HG03060 (cell line): ENCODE data around the gene USP36.

Source experiments
- ATAC-seq: cut with Tn5 transposase; IDR thresholded peaks from one replicate; pipeline ENCODE4 v1.9.1; 2021; ENCODE audit warnings: low read depth, moderate number of reproducible peaks; ENCODE audit not compliant: unreplicated experiment

Gene USP36

DNA sequence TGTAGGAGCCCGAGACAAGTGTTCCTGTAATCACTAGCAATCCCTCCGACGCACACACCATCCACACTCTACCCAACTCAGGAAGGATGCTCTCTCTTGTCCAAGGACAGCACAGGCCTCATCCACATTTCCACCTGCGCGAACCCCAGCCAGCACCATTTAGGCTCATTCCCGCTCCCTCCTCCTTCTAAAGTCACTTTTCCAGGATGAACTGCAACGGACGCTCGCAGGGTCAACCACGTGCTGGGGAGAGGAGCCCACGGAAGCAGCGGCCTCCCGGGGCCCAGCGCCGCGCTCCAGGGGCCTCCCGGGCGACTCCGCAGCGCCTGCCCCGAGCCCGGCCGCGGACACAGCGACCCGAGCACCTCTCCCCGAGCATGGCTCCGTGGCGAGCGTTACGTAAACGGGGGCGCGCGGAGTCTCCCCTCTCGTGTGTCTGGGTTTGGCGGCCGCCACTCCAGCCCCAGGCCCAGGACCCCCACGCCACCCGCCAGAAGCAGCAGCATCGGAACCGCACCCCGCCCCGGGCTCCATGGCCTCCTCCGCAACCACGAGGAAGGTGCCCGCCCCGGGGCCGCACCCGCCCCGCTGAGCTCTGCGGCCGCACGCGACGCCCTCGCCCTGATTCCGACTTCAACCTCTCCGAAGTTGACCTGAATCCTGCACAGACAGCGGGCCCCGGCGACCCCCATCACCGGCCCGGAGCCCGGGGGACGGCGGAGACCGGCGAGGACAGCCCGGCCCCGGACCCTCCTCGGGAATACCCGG is 668 bp downstream of the USP36 start:
- no peak for ATAC-seq

DNA sequence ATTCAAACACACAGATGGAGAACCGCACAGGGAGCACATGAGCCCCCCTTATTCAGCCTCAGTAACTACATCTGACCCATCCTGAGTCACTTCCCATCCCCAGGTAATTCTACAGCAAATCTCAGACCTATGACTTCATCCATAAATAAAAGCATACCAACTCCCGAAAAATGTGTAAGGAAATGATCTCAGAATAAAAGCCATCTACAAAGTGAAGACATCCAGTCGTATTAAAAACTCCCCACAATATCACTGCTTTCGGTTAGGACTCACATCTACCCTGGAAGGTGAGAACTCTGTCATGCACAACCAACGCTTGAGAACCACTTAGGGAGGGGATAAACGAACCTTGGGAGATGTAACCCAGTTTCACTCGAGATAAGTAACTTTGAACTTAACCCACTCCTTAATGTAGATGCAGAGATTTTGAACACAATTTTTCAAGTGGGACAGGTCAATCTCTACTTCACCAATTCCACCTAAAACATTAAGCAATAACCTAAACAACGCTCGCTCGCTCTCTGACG is 1.3 kb downstream of the USP36 start:
- no peak for ATAC-seq

DNA sequence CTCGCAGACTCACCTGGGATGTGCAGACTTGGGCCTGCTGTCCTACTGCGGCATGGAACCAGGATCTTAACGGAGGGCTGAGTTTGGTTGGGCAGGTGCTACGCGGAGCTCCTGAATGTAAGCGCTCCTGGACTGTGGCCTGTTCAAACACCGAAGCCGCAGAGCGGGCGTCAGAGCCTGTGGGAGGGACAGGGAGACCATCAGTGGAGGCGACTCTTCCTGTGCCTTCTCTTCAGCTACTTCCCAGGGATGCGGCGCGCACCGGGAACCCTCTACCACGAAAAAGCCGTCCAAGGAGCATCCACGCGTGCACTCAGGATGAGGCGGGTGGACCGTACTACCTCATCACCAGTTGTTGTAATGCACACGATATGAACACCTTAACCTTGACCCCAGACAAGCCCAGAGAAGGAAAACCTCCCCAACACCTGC is 2.0 kb downstream of the USP36 start:
- no peak for ATAC-seq

DNA sequence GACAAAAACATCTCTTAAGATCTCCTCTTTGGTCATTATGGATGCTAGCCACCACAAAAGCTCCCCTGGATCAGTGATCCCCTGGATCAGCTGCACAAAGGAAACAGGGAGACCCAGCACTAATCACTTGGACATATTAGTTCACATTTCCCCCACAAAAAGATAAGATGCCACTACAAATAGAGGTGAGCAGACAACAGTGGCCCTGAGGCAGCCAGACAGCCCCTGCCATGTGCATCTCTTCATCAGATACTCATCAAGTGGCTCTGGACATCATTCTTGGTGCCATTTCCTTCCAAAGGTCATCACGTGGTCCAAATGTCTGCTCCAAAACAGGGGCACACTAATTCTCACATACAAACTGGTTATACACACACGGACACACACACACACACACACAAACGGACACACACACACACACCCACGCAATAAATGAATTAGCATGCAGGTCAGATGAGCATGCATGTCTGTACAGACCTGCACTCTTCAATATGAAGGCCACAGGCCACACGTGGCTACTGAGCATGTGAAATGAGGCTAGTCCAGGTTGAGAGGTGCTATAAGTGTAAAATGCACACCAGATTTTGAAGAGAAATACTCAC is 4.1 kb downstream of the USP36 start:
- no peak for ATAC-seq

DNA sequence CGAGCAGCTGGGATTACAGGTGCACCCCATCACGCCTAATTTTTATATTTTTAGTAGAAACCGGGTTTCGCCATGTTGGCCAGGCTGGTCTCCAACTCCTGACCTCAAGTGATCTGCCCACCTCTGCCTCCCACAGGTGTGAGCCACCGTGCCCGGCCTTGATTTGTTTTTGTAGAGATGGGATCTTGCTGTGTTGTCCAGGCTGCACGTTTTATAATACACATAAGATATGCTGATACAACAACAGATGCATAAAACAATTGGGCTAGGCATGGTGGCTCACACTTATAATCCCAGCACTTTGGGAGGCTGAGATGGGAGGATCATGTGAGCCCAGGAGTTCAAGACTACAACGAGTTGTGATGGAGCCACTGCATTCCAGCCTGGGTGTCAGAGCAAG is 6.0 kb downstream of the USP36 start:
- no peak for ATAC-seq

DNA sequence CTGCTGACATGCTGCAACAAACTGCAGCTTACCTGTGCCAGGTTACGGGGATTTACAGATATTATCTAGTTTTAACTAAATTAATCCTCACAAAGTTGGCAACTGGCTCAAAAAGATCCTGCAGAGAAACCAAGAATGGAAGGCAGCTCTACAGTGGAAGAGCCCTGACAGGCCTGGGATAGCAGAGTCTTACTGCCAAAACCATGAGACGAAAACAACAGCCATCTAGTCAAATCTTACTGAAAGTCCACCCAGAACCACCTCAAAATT is 8.1 kb downstream of the USP36 start:
- no peak for ATAC-seq

DNA sequence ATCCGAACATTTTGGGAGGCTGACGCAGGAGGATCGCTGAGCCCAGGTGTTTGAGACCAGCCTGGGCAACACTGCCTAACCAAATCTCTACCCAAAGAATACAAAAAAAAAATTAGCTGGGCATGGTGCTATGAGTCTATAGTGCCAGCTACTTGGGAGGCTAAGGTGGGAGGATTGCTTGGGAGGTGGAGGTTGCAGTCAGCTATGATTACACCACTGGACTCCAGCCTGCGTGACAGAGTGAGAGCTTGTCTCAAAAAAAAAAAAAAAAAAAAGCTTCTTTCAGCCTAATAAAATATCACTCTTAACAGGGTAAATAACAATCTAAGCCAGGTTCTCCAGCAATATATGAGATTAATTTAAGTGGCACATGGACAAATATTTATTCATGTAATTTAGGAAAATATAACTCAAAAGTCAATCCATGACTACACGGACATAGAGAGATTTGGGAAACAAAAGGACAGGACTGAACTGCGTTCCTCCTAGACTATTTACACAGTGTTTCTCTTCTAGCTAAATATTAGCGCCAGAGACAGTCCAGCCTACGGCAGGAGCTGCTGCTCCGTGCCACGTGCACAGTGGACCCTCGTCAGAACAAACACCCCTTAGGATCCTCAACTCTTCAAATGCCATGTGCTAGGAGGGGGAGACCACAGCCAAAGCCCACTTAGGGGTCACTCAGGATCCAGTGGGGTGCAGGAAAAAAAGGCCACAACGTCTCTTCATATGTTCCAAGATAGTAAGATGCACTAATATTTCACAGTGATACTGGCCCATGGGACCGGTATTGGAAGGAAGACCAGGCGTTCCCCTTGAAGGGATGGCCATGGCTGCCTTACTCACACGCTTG is 8.7 kb downstream of the USP36 start:
- no peak for ATAC-seq

DNA sequence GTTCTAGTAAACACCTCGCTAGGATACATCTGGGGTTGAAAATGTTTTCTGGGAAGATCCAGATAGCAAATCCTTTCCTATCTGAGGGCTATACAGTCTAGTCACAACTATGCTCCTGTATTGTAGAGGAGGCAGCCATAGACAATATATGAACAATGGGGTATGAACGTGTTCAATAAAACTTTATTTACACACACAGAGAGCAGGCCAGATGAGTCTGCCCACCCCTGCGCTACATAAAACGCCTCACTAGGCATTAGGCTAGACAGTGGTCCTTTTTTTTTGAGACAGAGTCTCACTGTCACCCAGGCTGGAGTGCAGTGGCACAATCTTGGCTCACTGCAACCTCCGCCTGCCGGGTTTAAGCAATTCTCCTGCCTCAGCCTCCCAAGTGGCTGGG is 11.1 kb downstream of the USP36 start:
- no peak for ATAC-seq

DNA sequence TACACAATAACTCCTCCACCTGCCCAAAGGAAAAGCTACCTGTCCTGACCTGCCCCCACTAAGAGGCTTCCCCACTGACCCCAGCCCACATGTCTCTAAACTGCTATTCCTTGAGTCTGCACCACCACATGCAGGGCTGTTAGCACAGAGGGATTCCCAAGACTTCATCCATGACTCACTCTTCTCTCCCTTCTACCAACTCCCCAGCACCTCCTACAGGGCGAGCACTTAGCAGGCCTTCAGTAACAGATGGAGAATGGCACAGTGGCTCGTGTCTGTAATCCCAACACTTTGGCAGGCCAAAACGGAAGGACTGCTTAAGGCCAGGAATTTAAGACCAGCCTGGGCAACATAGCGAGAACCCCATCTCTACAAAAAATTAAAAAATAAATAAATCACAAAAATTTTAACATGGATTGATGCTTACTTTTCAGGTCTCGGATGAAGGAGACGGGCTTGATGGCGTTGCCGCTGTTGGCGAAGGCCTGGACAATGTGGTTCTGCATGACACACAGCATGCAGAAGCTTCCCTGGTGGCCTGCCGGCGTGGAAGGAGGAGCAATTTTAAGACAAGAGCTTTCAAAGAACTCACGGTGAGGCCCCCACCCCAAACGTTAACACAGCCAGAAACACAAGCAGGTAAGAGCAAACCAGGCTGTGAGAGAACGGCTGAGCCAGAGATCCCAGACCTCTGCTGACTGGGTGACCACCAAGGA is 12.0 kb downstream of the USP36 start:
- no peak for ATAC-seq

DNA sequence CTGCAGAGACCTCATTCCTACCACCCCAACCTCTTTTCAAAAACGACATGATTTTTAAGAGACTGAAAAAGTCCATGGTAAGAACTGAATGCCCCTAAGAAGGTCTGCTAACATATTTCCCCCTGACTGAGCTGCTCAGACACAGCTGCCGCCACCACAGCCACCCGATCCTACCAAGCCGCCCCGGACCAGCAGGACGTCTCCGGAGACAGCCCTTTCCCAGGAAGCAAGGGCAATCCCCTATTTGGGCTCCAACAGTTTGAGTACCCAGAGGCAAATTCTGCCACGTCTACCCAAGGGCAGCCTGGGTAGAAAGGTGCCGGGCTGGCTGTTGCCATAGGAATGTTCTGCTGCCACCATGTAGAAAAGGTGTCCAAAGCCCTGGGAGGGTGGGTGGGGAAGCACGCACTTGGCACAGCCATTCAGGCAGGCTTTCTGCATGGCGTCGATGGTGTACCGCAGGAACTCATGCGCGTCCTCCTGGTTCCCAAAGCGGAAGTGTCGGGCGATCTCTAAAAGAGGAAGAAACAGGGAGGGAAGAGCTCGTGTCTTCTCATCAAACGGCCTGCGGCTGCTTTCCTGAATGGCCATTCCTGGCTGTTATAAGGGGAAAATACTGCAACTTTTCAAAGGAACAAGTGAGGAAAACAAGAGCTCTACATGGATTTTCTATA is 13.6 kb downstream of the USP36 start:
- no peak for ATAC-seq

DNA sequence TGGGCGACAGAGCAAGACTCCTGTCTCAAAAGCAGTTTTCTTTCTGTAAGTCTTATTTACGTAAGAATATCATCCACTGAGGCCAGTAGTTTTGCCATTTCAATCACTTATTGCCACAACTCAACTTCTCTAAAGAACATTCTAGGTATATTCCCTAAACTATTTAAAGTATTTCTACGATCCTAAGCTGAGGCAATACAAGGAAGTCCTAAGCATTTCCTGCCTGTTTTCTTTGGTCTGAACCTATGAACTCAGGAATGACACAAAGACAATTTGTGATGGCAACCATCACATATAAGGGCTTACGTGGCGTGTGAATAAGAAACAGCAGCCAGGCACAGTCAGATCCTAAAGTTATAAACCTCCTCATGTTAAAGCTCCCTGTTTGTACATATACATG is 14.2 kb downstream of the USP36 start:
- ATAC-seq, result no peak

DNA sequence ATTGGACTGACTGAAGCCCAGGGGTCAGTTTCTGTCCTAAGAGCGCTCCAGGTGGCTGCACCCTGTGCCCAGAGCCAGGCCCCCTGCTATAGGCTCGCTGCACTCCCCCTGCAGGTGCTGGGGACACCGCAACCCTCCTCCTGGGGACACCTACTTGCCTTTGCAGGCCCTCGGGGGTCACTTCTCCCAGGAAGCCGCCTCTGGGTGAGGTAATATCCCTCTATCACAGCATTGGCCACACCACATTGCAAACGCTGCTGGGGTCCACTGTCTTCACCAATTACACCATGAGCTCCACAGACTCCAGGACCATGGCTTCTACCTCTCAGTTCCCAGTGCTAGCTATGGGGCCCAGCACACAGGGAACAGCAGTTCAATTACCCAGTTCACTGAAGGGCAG is 14.9 kb downstream of the USP36 start:
- no peak for ATAC-seq

DNA sequence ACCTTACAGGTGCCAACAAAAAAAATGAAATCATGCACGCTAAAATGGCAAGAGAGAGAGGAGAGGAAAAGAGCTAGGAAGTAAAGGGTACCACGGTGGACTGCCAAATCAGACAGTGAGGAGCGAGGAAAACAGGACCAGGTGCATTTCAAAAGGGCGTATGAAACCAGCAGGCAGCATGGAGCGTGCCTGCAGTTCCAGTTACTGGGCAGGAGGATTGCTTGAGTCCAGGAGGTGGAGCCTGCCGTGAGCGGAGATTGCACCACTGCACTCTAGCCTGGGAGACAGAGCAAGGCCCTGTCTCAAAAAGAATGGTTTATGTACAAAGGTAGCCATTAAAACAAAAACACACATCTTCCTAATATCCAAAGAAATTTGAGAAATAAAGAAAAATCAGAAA is 16.4 kb downstream of the USP36 start:
- ATAC-seq, result no peak

DNA sequence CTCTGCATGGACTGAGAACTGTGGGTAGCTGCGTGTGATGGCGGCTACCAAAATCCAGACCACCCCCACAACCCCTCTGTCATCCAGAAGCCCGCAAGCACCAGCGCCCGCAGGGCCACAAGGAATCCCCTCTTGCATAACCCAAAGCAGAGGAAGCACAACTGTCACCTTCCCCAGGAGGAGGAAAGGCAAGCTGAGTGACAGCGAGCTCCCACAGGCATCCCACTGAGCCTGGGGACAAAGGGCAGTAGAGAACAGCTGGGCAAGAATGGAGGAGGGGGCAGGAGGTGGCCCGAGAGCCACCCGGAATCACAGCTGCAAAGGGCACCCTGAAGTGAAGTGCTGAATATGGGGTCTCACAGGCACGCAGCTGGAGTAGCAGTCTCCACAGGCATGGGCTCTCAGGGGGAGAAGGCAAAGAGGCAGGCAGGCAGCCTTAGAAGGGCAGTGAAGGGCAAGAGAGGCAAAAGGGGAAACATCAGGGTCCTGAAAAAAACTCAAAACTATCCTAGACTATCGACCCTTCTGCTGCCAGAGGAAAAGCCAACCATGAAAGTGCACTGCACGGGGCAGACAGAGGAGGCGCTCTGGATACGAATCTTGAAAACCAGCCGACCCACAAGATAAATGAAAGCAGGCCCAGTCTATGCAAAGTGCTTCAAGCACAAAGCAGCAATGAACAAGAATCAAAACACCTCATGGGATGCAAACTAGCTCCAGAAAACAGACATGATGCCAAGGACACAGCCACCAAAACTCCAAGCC is 17.1 kb downstream of the USP36 start:
- ATAC-seq, result no peak

DNA sequence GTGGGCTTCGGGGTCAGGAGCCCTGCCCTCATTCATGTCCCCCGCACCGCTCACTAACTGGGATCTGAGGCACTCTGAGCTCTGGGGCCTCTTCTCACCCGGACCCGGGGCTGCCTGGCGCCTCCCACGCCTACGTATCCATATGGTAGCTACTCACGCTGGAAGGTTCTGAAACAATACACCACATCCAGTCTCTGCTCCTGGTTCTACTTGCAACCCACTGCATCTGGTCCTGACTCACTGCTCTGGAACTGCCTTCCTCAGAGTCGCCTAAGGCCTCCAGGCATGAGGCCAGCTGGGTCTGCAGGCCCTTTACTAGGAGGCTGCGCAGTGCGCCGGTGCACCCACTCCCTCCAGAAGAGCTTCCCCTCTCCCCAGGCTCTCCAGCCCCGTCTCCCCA is 18.1 kb downstream of the USP36 start:
- no peak for ATAC-seq

DNA sequence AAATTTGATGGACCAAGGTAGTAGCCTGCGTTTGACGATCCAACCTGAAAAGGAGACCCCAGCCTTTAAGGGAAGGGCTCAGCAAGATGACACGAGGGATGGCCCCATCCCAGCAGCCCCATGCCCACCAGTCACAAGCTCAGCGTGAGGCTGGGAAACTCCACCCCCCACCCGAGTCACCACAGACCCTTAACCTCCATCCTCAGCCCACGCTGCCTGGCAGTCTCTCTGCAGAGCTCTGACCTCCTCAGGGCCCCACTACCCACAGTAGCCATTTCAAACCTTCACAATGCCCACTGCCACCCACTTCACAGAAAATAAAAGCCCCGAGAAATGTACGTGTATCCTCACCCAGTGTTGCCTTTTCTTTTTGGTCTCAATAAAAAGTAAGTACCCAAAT is 18.7 kb downstream of the USP36 start:
- ATAC-seq, result no peak

DNA sequence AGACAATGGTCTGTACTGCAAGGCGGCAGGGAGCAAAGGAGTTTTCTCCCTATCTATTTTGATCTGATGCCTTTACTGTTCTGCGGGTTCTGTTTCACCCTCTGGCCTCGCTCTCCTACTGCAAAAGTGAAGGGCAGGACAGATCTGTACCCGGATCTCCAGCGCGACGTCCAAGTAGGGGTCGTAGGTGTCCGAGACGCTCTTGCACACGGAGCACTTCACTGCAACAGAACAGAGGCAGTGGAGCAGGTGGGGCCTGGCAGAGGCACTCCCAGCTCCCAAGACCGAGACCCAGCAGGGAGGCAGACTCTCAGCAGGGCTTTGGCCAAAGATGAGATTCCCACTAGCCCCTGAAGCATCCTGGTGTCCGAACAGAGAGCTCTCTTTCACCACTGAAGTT is 19.8 kb downstream of the USP36 start:
- no peak for ATAC-seq

DNA sequence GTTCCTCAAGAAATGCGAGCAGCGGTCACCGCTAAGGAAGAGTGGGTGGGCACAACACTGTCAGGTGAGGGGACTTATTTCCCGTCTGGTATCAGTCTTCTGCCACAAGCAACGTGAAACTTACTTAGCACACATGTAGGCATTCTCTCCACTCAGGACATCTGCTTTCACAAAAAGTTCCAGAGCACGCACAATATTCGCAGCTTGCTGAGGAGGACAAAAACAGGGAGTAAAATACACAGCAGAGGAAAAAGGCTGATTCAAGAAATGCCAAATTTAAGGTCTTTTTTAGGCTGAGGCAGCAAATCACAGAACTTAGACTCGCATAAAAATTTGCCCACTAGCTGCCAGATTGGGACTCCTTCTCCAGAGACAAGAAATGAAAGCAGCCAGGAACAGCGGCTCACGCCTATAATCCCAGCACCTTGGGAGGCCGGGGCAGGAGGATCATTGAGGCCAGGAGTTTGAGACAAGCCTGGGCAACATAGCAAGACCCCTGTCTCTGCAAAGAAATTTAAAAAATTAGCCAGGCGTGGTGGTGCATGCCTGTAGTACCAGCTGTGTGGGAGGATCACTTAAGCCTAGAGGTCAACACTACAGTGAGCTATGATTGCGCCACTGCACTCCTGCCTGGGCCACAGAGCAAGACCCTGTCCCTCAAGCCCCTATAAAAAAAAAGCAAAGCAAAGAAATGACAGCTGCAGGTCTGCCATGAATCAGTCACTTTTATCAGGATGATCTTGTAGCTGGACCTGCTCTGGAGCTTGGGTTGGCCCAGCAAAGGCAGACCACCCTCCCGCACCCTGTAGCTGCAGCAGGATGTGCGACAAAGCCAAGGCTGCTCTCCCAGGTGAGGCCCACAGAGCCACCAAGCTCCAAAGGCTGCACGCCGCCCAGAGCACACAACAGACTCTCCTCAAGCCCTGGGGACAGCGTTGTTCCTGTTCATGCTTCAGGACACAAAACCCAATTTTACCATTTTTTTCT is 20.5 kb downstream of the USP36 start:
- ATAC-seq, result no peak

DNA sequence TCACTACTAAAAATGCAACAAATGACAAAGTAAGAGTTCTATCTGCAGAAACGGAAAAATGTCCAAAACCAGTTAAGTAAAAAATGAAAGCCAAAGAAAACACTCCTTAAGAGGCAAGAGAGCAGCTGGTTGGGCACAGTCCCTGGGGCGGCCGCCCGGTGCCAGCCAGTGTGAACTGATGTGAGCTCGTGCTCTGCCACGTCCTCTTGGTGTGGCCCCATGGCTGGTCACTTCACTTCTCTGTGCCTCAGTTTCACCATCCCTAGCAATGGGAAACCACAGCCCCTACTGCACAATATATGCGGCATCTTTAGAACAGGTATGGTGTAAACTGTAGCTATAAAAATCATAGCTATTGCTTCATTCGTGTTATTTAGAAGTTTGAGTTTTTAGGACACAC is 21.2 kb downstream of the USP36 start:
- no peak for ATAC-seq
